PC-3 (cell line): ENCODE results near the gene DLG2.

Experiments used
- CTCF ChIP-seq: fragments of 300-600 bp; sonication (generic); conservative IDR thresholded peaks from 2 replicates; pipeline ENCODE4 v1.5.1; 2017; ENCODE audit warnings: antibody characterized with exemption, low read depth, mild to moderate bottlenecking, low read length
- EZH2 ChIP-seq: fragments of 300-600 bp; sonication (generic); IDR thresholded peaks from one replicate; pipeline ENCODE4 v1.6.1; 2017; ENCODE audit warnings: antibody characterized with exemption, mild to moderate bottlenecking, low read length; ENCODE audit not compliant: unreplicated experiment
- EZH2phosphoT487 ChIP-seq: fragments of 300-600 bp; sonication (generic); IDR thresholded peaks from 2 replicates; pipeline ENCODE4 v1.6.1; 2018; ENCODE audit warnings: mild to moderate bottlenecking, antibody characterized with exemption, low read length, borderline replicate concordance

GRCh38 chr11:84290647-84291046 lies 1336.5 kb downstream of the DLG2 start:
- no peak for TF ChIP-seq CTCF
- no peak for TF ChIP-seq EZH2
- no peak for TF ChIP-seq EZH2phosphoT487
